A549 (cell line): Measurements from ENCODE around the gene MGAT5.

ENCODE experiments used
- CEBPB ChIP-seq, 2 experiments: fragments of >200 bp in 1 of 2; sonication (Bioruptor Twin) in 1 of 2; formaldehyde crosslinking in 1 of 2; IDR thresholded peaks; 2 replicates each; pipeline ENCODE4 v1.6.1; 2012 to 2016
- CHD2 ChIP-seq: fragments of 150-350 bp; IDR thresholded peaks from 2 replicates; pipeline ENCODE4 v1.6.1; 2014; ENCODE audit warnings: low read length; ENCODE audit not compliant: partially characterized antibody
- CHD4 ChIP-seq: fragments of 200-600 bp; sonication (generic); IDR thresholded peaks from 2 replicates; pipeline ENCODE4 v1.6.1; 2016; ENCODE audit warnings: antibody characterized with exemption, mild to moderate bottlenecking, borderline replicate concordance
- CTCF ChIP-seq: fragments of >200 bp; sonication (Bioruptor Twin); formaldehyde crosslinking; IDR thresholded peaks from 3 replicates; pipeline ENCODE4 v1.5.1; 2016
- HOXA7 ChIP-seq: fragments of 250-450 bp; sonication (Bioruptor Pico); IDR thresholded peaks from 2 replicates; pipeline ENCODE4 v1.5.0; 2020; ENCODE audit warnings: mild to moderate bottlenecking, moderate library complexity
- KDM1A ChIP-seq: fragments of 200-600 bp; sonication (generic); IDR thresholded peaks from 2 replicates; pipeline ENCODE4 v1.6.1; 2016; ENCODE audit warnings: low read depth, mild to moderate bottlenecking
- NPAS2 ChIP-seq: fragments of 250-450 bp; sonication (Bioruptor Pico); IDR thresholded peaks from 2 replicates; pipeline ENCODE4 v1.8.0; 2022; ENCODE audit warnings: mild to moderate bottlenecking, moderate library complexity, borderline replicate concordance
- POLR2A ChIP-seq: IDR thresholded peaks from 2 replicates; pipeline ENCODE4 v1.6.1; 2012; ENCODE audit warnings: mild to moderate bottlenecking, low read length
- REST ChIP-seq: fragments of 200-600 bp; sonication (generic); IDR thresholded peaks from 2 replicates; pipeline ENCODE4 v1.6.1; 2016; ENCODE audit warnings: antibody characterized with exemption, mild to moderate bottlenecking, moderate library complexity
- RFX5 ChIP-seq: fragments of 450-650 bp; IDR thresholded peaks from 2 replicates; pipeline ENCODE4 v1.7.1; 2014; ENCODE audit warnings: antibody characterized with exemption, mild to moderate bottlenecking, moderate library complexity

- TF ChIP-seq CHD2 (no peak), CTCF (no peak), CEBPB (IDR thresholded peaks at IDR 0.05) (peak; percentile 46 to 57; a peak in 1 of 4 replicates), NPAS2 (CRISPR knock-in tag) (no peak), POLR2A (no peak), HOXA7 (CRISPR knock-in tag) (no peak), CHD4 (no peak), REST (no peak), KDM1A (no peak), RFX5 (no peak)
These were observed 178.6 kb downstream of the MGAT5 start for GRCh38 chr2:134432435-134432883.
